ENCODE results near the gene AVPI1.
"Not testable (repeated sequence)": the region's sequence is repeated elsewhere in the genome, so short reads cannot be mapped to it uniquely, and the experiment has no call there.

AVPI1 gene

DNA sequence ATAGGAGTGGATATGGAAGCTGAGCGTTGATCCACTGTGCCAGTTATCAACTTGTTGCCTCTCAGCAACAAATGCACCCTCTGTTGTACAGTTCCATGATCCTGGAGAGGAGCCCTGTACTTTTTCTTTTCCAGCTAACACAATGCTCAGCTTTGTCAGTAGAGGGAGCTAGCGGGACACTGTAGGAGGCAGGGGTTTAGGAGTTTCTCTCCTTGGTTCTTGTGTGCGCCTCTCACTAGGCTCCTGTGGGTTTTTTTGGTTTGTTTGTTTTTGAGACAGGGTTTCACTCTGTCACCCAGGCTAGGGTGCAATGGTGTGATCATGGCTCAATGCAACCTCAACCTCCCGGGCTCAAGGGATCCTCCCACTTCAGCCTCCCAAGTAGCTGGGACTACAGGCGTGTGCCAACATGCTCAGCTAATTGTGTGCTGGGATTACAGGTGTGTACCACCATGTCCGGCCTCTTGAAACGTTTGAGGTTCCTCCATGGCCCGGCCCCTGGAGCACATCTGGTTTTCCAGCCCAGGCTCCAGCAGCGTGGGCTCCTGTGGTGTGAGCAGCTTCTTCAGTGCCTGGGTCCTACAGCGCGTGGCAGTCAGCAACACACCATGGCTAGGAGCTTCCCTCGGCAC lies 14.5 kb upstream of the AVPI1 start:
- Histone ChIP-seq H3K4me2 (ENCODE audit: low read length) (peak overlapping the region; percentile 15; the same call in 1 of the 2 replicates), H3K27me3 (ENCODE audit: low read depth, low read length) (no peaks in the 10 kb centered on the region), H3K79me2 (ENCODE audit: low read length) (no peaks in the 10 kb centered on the region), H2AFZ (ENCODE audit: low read depth, low read length) (no peak overlapping the region), H4K20me1 (ENCODE audit: insufficient read depth, low read length) (no peaks in the 10 kb centered on the region), H3K9ac (ENCODE audit: low read length) (no peak overlapping the region), H3K4me3 (ENCODE audit: low read length) (no peak overlapping the region), H3K9me3 (ENCODE audit: insufficient read depth, low read length) (no peaks in the 10 kb centered on the region), H3K27ac (ENCODE audit: low read length) (no peak overlapping the region), H3K36me3 (replicated peaks; ENCODE audit: low read depth, low read length) (no peaks in the 10 kb centered on the region), H3K4me1 (ENCODE audit: low read length) (peaks cover 2% of the 10 kb centered on the region; the same call in 1 of the 2 replicates)
- TF ChIP-seq, protein P1, sequence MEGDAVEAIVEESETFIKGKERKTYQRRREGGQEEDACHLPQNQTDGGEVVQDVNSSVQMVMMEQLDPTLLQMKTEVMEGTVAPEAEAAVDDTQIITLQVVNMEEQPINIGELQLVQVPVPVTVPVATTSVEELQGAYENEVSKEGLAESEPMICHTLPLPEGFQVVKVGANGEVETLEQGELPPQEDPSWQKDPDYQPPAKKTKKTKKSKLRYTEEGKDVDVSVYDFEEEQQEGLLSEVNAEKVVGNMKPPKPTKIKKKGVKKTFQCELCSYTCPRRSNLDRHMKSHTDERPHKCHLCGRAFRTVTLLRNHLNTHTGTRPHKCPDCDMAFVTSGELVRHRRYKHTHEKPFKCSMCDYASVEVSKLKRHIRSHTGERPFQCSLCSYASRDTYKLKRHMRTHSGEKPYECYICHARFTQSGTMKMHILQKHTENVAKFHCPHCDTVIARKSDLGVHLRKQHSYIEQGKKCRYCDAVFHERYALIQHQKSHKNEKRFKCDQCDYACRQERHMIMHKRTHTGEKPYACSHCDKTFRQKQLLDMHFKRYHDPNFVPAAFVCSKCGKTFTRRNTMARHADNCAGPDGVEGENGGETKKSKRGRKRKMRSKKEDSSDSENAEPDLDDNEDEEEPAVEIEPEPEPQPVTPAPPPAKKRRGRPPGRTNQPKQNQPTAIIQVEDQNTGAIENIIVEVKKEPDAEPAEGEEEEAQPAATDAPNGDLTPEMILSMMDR (IDR thresholded peaks at IDR 0.05; ENCODE audit: low read depth, low read length) = peak; percentile 74
- TF ChIP-seq EZH2phosphoT487 (IDR thresholded peaks at IDR 0.05; ENCODE audit: low read depth) = no peak

GRCh38 chr10:97698072-97698655 lies 11.1 kb upstream of the AVPI1 start:
- not testable (repeated sequence) for H3K4me2 ChIP-seq (ENCODE audit: low read length); H4K20me1 ChIP-seq (ENCODE audit: insufficient read depth, low read length); H3K79me2 ChIP-seq (ENCODE audit: low read length); H3K9ac ChIP-seq (ENCODE audit: low read length); H3K9me3 ChIP-seq (ENCODE audit: insufficient read depth, low read length); H3K4me3 ChIP-seq (ENCODE audit: low read length); H3K4me1 ChIP-seq (ENCODE audit: low read length); H3K36me3 ChIP-seq (replicated peaks; ENCODE audit: low read depth, low read length); H3K27ac ChIP-seq (ENCODE audit: low read length); H3K27me3 ChIP-seq (ENCODE audit: low read depth, low read length); H2AFZ ChIP-seq (ENCODE audit: low read depth, low read length)

DNA sequence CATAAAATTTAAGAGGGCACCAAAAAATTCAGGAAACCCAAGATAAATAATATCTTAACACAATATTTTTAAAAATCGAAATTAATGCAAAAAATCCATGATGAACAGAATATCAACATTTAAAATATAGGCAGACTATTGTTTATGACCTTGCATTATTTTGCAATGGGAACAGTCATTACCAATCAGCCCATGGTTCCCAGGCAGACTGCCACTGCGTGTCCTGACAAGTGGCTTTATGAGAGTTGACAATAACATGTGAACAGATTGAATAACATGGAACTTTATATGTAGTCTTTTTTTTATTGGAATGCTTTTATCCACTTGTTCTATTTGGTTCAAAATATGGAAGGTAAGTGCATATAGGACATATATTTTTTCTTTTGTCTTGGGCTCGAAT lies 3.1 kb upstream of the AVPI1 start:
- Histone ChIP-seq H4K20me1 (ENCODE audit: insufficient read depth, low read length) (no peaks in the 10 kb centered on the region), H3K9me3 (ENCODE audit: insufficient read depth, low read length) (no peaks in the 10 kb centered on the region), H3K4me2 (ENCODE audit: low read length) (no peak overlapping the region), H3K36me3 (replicated peaks; ENCODE audit: low read depth, low read length) (no peaks in the 10 kb centered on the region), H3K9ac (ENCODE audit: low read length) (no peak overlapping the region), H3K27ac (ENCODE audit: low read length) (no peak overlapping the region), H3K79me2 (ENCODE audit: low read length) (no peaks in the 10 kb centered on the region), H3K4me3 (ENCODE audit: low read length) (no peak overlapping the region), H3K27me3 (ENCODE audit: low read depth, low read length) (no peaks in the 10 kb centered on the region), H3K4me1 (ENCODE audit: low read length) (peaks cover 9% of the 10 kb centered on the region), H2AFZ (ENCODE audit: low read depth, low read length) (no peak overlapping the region)
- TF ChIP-seq, protein P1 (IDR thresholded peaks at IDR 0.05; ENCODE audit: low read depth, low read length) = no peak
- no peak for TF ChIP-seq EZH2phosphoT487 (IDR thresholded peaks at IDR 0.05; ENCODE audit: low read depth)

DNA sequence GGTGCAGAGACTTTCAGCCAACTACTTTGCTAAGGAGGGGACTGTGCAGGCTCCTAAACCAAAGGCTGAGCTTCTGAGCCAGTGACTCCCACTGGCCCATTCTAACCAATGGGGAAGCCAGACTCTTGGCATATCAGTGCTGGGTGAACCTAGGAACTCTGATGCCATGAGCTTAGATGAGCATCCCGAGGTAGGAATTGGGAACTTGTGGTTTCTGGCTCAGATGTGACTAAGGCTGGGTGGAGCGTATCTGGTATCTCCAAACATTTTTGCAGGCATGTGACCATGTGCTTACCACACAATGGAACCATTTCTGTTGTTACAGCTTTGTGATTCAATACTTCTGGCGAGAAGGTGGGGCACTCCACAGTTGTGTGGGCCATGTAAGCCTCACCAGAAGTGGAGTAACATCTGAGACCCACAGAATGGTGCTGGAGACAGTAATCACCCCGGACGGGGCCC lies 2.5 kb upstream of the AVPI1 start:
- H3K36me3 ChIP-seq (replicated peaks; ENCODE audit: low read depth, low read length) = no peaks in the 10 kb centered on the region
- H3K4me2 ChIP-seq (ENCODE audit: low read length) = no peak overlapping the region
- no peak overlapping the region for H3K9ac ChIP-seq (ENCODE audit: low read length)
- H3K27ac ChIP-seq (ENCODE audit: low read length) = no peak overlapping the region
- no peak overlapping the region for H3K4me3 ChIP-seq (ENCODE audit: low read length)
- no peaks in the 10 kb centered on the region for H4K20me1 ChIP-seq (ENCODE audit: insufficient read depth, low read length)
- H2AFZ ChIP-seq (ENCODE audit: low read depth, low read length) = no peak overlapping the region
- peaks cover 9% of the 10 kb centered on the region for H3K4me1 ChIP-seq (ENCODE audit: low read length)
- no peaks in the 10 kb centered on the region for H3K27me3 ChIP-seq (ENCODE audit: low read depth, low read length)
- no peaks in the 10 kb centered on the region for H3K79me2 ChIP-seq (ENCODE audit: low read length)
- H3K9me3 ChIP-seq (ENCODE audit: insufficient read depth, low read length) = no peaks in the 10 kb centered on the region
- TF ChIP-seq EZH2phosphoT487 (IDR thresholded peaks at IDR 0.05; ENCODE audit: low read depth) = no peak
- TF ChIP-seq, protein P1 (IDR thresholded peaks at IDR 0.05; ENCODE audit: low read depth, low read length) = no peak

Measured in OCI-LY3 (cell line).